Measurements from ENCODE around the gene APOO.
"Not testable (repeated sequence)": the region's sequence is repeated elsewhere in the genome, so short reads cannot be mapped to it uniquely, and the experiment has no call there.

The APOO gene

GRCh38 chrX:23896981-23897380 is 10.8 kb downstream of the APOO start:
- no peak overlapping the region for H3K4me3 ChIP-seq (replicated peaks; ENCODE audit: low read depth, low read length)
- no peak for DNase-seq (ENCODE audit: low read depth)
- TF ChIP-seq, protein P1, sequence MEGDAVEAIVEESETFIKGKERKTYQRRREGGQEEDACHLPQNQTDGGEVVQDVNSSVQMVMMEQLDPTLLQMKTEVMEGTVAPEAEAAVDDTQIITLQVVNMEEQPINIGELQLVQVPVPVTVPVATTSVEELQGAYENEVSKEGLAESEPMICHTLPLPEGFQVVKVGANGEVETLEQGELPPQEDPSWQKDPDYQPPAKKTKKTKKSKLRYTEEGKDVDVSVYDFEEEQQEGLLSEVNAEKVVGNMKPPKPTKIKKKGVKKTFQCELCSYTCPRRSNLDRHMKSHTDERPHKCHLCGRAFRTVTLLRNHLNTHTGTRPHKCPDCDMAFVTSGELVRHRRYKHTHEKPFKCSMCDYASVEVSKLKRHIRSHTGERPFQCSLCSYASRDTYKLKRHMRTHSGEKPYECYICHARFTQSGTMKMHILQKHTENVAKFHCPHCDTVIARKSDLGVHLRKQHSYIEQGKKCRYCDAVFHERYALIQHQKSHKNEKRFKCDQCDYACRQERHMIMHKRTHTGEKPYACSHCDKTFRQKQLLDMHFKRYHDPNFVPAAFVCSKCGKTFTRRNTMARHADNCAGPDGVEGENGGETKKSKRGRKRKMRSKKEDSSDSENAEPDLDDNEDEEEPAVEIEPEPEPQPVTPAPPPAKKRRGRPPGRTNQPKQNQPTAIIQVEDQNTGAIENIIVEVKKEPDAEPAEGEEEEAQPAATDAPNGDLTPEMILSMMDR (IDR thresholded peaks at IDR 0.05; ENCODE audit: low read length, missing control alignments) = no peak

DNA sequence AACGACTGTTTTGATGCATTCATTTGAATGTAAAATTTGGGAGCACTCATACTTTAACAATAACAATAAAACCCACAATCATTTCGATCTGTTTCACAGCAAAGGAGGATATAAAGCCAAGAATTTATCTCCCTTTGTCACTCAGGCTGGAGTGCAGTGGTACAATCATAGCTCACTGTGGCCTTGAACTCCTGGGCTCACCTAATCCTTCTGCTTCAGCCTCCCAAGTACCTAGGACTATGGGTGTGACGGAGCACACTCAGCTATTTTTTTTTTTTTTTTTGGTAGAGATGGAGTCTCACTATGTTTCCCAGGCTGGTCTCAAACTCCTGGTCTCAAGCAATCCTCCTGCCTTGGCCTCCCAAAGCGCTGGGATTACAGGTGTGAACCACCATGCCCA is 11.2 kb downstream of the APOO start:
- not testable (repeated sequence) for DNase-seq (ENCODE audit: low read depth); H3K4me3 ChIP-seq (replicated peaks; ENCODE audit: low read depth, low read length)

DNA sequence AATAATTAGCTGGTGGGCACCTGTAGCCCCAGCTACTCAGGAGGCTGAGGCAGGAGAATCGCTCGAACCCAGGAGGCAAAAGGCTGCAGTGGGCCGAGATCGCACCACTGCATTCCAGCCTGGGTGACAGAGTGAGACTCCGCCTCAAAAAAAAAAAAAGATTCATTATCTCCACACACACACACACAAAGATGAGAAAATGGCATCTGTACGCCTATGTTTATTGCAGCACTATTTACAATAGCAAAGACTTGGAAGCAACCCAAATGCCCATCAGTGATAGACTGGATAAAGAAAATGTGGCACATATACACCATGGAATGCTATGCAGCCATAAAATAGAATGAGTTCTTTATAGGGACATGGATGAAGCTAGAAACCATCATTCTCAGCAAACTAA is 12.7 kb downstream of the APOO start:
- DNase-seq (ENCODE audit: low read depth); H3K4me3 ChIP-seq (replicated peaks; ENCODE audit: low read depth, low read length): not testable (repeated sequence)

DNA sequence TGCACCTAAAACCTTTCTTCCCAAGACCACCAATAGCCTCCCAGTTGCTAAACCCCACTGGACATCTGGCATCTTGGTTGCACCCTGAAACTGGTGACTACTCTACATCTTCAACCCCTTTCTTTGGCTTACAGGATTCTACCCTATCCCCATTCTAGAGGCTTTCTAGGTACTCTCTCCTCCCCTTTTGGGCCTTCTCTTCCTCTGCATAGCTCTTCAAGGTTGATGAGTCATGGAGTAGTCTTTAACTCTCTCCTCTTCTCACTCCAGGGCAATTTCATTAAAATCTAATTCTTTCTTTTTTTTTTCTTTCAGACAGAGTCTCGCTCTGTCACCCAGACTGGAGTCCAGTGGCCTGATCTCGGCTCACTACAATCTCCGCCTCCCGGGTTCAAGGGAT is 16.8 kb downstream of the APOO start:
- TF ChIP-seq, protein P1 (IDR thresholded peaks at IDR 0.05; ENCODE audit: low read length, missing control alignments) = no peak
- no peak overlapping the region for H3K4me3 ChIP-seq (replicated peaks; ENCODE audit: low read depth, low read length)
- no peak for DNase-seq (ENCODE audit: low read depth)

- TF ChIP-seq, protein P1 (IDR thresholded peaks at IDR 0.05; ENCODE audit: low read length, missing control alignments) = no peak
- no peak for DNase-seq (ENCODE audit: low read depth)
Measured at GRCh38 chrX:23888887-23889501, 18.7 kb downstream of the APOO start.

GRCh38 chrX:23887918-23888317 is 19.8 kb downstream of the APOO start:
- TF ChIP-seq, protein P1 (IDR thresholded peaks at IDR 0.05; ENCODE audit: low read length, missing control alignments) = no peak
- H3K4me3 ChIP-seq (replicated peaks; ENCODE audit: low read depth, low read length) = no peak overlapping the region
- no peak for DNase-seq (ENCODE audit: low read depth)

More at GRCh38 chrX:23888887-23889501, 18.7 kb downstream of the APOO start:
- H3K4me3 ChIP-seq (replicated peaks; ENCODE audit: low read depth, low read length) = no peak overlapping the region

DNA sequence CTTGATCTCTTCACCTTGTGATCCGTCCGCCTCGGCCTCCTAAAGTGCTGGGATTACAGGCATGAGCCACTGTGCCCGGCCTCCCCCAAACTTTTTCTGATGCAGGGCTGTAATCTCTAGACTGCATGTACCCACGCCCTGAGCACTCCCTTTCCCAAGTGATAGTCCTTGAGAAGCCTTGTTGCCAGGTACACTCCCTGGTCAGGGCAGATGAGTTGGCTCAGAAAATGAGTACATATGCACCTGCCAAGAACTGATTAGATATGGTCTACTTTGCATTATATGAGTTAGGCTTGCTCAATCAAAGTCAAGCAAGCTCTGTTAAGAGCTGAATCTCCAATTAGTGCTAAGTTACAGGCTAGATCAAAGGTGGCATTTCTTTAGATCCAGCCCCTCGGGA is 20.3 kb downstream of the APOO start:
- no peak overlapping the region for H3K4me3 ChIP-seq (replicated peaks; ENCODE audit: low read depth, low read length)
- TF ChIP-seq, protein P1 (IDR thresholded peaks at IDR 0.05; ENCODE audit: low read length, missing control alignments) = no peak
- DNase-seq (ENCODE audit: low read depth) = no peak

DNA sequence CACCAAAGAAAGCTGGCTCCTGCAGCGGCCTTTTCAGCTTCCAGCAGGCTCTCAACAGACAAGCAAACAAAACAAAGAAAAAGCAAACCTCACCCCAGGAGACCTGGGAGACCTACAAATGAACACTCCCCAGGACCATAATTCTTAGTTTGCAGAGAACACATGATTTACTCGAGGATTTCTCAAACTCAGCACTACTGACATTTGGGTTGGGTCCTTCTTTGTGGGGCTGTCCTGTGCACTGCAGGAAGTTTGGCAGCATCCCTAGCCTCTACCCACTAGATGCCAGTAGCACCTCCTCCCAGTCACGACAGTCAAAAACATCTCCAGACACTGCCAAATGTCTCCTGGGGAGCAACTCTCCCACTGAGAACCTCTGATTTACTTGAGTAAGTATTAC is 21.9 kb downstream of the APOO start:
- no peak for DNase-seq (ENCODE audit: low read depth)
- TF ChIP-seq, protein P1 (IDR thresholded peaks at IDR 0.05; ENCODE audit: low read length, missing control alignments) = no peak
- no peak overlapping the region for H3K4me3 ChIP-seq (replicated peaks; ENCODE audit: low read depth, low read length)
